BLaER1 (cell line): ENCODE results near the gene IBTK.
"Not testable (repeated sequence)": the region's sequence is repeated elsewhere in the genome, so short reads cannot be mapped to it uniquely, and the experiment has no call there.

Source experiments
- H3K27ac ChIP-seq: shearing (Covaris generic); formaldehyde crosslinking; 2 replicates; pipeline ENCODE4 v1.8.1; 2022
- H3K27me3 ChIP-seq: shearing (Covaris generic); formaldehyde crosslinking; 2 replicates; pipeline ENCODE4 v1.8.1; 2022
- H3K36me3 ChIP-seq: shearing (Covaris generic); formaldehyde crosslinking; 2 replicates; pipeline ENCODE4 v1.8.1; 2022
- H3K4me1 ChIP-seq: shearing (Covaris generic); formaldehyde crosslinking; 2 replicates; pipeline ENCODE4 v1.8.1; 2022
- H3K4me2 ChIP-seq: shearing (Covaris generic); formaldehyde crosslinking; 2 replicates; pipeline ENCODE4 v1.8.1; 2022
- H3K4me3 ChIP-seq: shearing (Covaris generic); formaldehyde crosslinking; 2 replicates; pipeline ENCODE4 v1.8.1; 2022
- H3K9ac ChIP-seq: shearing (Covaris generic); formaldehyde crosslinking; 2 replicates; pipeline ENCODE4 v1.8.1; 2022
- H3K9me3 ChIP-seq: shearing (Covaris generic); formaldehyde crosslinking; 2 replicates; pipeline ENCODE4 v1.8.1; 2022
- H4K20me1 ChIP-seq: shearing (Covaris generic); formaldehyde crosslinking; 2 replicates; pipeline ENCODE4 v1.8.1; 2022
- Cebpa-rat ChIP-seq: shearing (Covaris generic); IDR thresholded peaks from 2 replicates; pipeline ENCODE4 v1.8.1; 2022

IBTK gene

GRCh38 chr6:82160255-82160990 is 87.1 kb downstream of the IBTK start:
- H3K9ac ChIP-seq, result no peak overlapping the region
- TF ChIP-seq Cebpa-rat, result no peak

GRCh38 chr6:82152786-82153185 is 94.8 kb downstream of the IBTK start:
- not testable (repeated sequence) for H3K27me3 ChIP-seq, H3K36me3 ChIP-seq, H3K4me1 ChIP-seq, H3K4me2 ChIP-seq, H3K4me3 ChIP-seq, H3K9ac ChIP-seq, H4K20me1 ChIP-seq, H3K9me3 ChIP-seq, H3K27ac ChIP-seq

More at GRCh38 chr6:82160255-82160990, 87.1 kb downstream of the IBTK start:
- Histone ChIP-seq H4K20me1 (no peaks in the 10 kb centered on the region), H3K36me3 (no peaks in the 10 kb centered on the region), H3K27me3 (no peaks in the 10 kb centered on the region), H3K4me1 (no peaks in the 10 kb centered on the region), H3K4me3 (no peak overlapping the region), H3K27ac (no peak overlapping the region), H3K4me2 (no peak overlapping the region), H3K9me3 (no peaks in the 10 kb centered on the region)

GRCh38 chr6:82151147-82151546 is 96.4 kb downstream of the IBTK start:
- not testable (repeated sequence) for H3K36me3 ChIP-seq, H3K4me2 ChIP-seq, H3K4me3 ChIP-seq, H3K9me3 ChIP-seq, H3K4me1 ChIP-seq, H3K27ac ChIP-seq, H3K27me3 ChIP-seq, H4K20me1 ChIP-seq, H3K9ac ChIP-seq

- H3K9me3 ChIP-seq, result no peaks in the 10 kb centered on the region
- no peak overlapping the region for H3K27ac ChIP-seq
- TF ChIP-seq Cebpa-rat, result no peak
- no peaks in the 10 kb centered on the region for H3K36me3 ChIP-seq
- no peak overlapping the region for H3K4me3 ChIP-seq
- no peak overlapping the region for H3K9ac ChIP-seq
- H3K27me3 ChIP-seq, result no peaks in the 10 kb centered on the region
- no peak overlapping the region for H3K4me2 ChIP-seq
- no peaks in the 10 kb centered on the region for H4K20me1 ChIP-seq
- no peaks in the 10 kb centered on the region for H3K4me1 ChIP-seq
Observed at GRCh38 chr6:82145926-82146452, 101.6 kb downstream of the IBTK start.

- Histone ChIP-seq H3K4me2 (no peak overlapping the region), H4K20me1 (no peaks in the 10 kb centered on the region), H3K9ac (no peak overlapping the region), H3K36me3 (no peaks in the 10 kb centered on the region), H3K27ac (no peak overlapping the region), H3K4me1 (no peaks in the 10 kb centered on the region), H3K9me3 (no peaks in the 10 kb centered on the region), H3K27me3 (no peaks in the 10 kb centered on the region), H3K4me3 (no peak overlapping the region)
- no peak for TF ChIP-seq Cebpa-rat
Observed at GRCh38 chr6:82144852-82145340, 102.6 kb downstream of the IBTK start.

- H3K9me3 ChIP-seq, result no peaks in the 10 kb centered on the region
- H3K27me3 ChIP-seq, result no peaks in the 10 kb centered on the region
- no peak overlapping the region for H3K4me3 ChIP-seq
- no peak overlapping the region for H3K9ac ChIP-seq
- no peak overlapping the region for H3K27ac ChIP-seq
- no peak overlapping the region for H3K4me2 ChIP-seq
- no peak for TF ChIP-seq Cebpa-rat
- H3K4me1 ChIP-seq, result no peaks in the 10 kb centered on the region
- no peaks in the 10 kb centered on the region for H4K20me1 ChIP-seq
- no peaks in the 10 kb centered on the region for H3K36me3 ChIP-seq
Observed at GRCh38 chr6:82144007-82144851, 103.3 kb downstream of the IBTK start.

- H3K9me3 ChIP-seq, result no peaks in the 10 kb centered on the region
- H3K36me3 ChIP-seq, result no peaks in the 10 kb centered on the region
- H3K4me2 ChIP-seq, result no peak overlapping the region
- TF ChIP-seq Cebpa-rat, result no peak
- no peak overlapping the region for H3K9ac ChIP-seq
- no peaks in the 10 kb centered on the region for H3K4me1 ChIP-seq
- H4K20me1 ChIP-seq, result no peaks in the 10 kb centered on the region
- H3K27me3 ChIP-seq, result no peaks in the 10 kb centered on the region
- H3K27ac ChIP-seq, result no peak overlapping the region
- no peak overlapping the region for H3K4me3 ChIP-seq
Observed at GRCh38 chr6:82143041-82143481, 104.5 kb downstream of the IBTK start.

GRCh38 chr6:82142524-82142923 is 105.0 kb downstream of the IBTK start:
- Histone ChIP-seq H3K4me2 (no peak overlapping the region), H3K27me3 (no peaks in the 10 kb centered on the region), H3K9ac (no peak overlapping the region), H4K20me1 (no peaks in the 10 kb centered on the region), H3K36me3 (no peaks in the 10 kb centered on the region), H3K4me1 (no peaks in the 10 kb centered on the region), H3K9me3 (no peaks in the 10 kb centered on the region), H3K4me3 (no peak overlapping the region), H3K27ac (no peak overlapping the region)
- no peak for TF ChIP-seq Cebpa-rat

GRCh38 chr6:82138075-82138791 is 109.3 kb downstream of the IBTK start:
- H3K4me1 ChIP-seq, result no peaks in the 10 kb centered on the region
- TF ChIP-seq Cebpa-rat, result no peak
- no peak overlapping the region for H3K27ac ChIP-seq
- H3K4me2 ChIP-seq, result no peak overlapping the region
- no peak overlapping the region for H3K9ac ChIP-seq
- H3K9me3 ChIP-seq, result no peaks in the 10 kb centered on the region
- no peaks in the 10 kb centered on the region for H3K27me3 ChIP-seq
- H4K20me1 ChIP-seq, result no peaks in the 10 kb centered on the region
- no peak overlapping the region for H3K4me3 ChIP-seq
- no peaks in the 10 kb centered on the region for H3K36me3 ChIP-seq
